ENCODE data around the gene COQ7. TPM values are rescaled to one million over a fixed set of nuclear protein-coding genes. Genes with fewer than 3 reads are reported as not detected.

The COQ7 gene
- total and polyA plus RNA-seq, 2 experiments from 2014 or later = 17.9 to 21.7 TPM

- DNase-seq (ENCODE audit: low spot score) (no peak), ATAC-seq (no peak)
- no peaks in the 10 kb centered on the region for H4K20me1 ChIP-seq (replicated peaks; ENCODE audit: insufficient read depth)
- H3K9me2 ChIP-seq (ENCODE audit: insufficient read depth) = 0 out of 2 replicates have a peak, but pooled peaks cover 3% of the 10 kb centered on the region
- no peak overlapping the region for H2AFZ ChIP-seq
- no peaks in the 10 kb centered on the region for H3F3A ChIP-seq (replicated peaks; ENCODE audit: low read depth)
- no peaks in the 10 kb centered on the region for H3K27me3 ChIP-seq (ENCODE audit: insufficient read depth)
- H3K4me1 ChIP-seq (ENCODE audit: insufficient read depth) = no peaks in the 10 kb centered on the region
- Mint-ChIP-seq H3K27me3 (ENCODE audit: insufficient read depth, low read depth, poor library complexity) (peaks cover 6% of the 10 kb centered on the region), H3K4me3 (no peak overlapping the region), H3K36me3 (ENCODE audit: low read depth) (peaks cover under 1% of the 10 kb centered on the region; the same call in 1 of the 3 replicates), H3K4me1 (no peaks in the 10 kb centered on the region; the same call in 2 of the 3 replicates), H3K9me3 (peaks cover 8% of the 10 kb centered on the region; the same call in 2 of the 3 replicates), H3K27ac (no peak overlapping the region)
- H3K79me2 ChIP-seq (replicated peaks; ENCODE audit: insufficient read depth) = no peaks in the 10 kb centered on the region
- H3K4me3 ChIP-seq = no peak overlapping the region
- H3K27ac ChIP-seq (ENCODE audit: low read depth) = no peak overlapping the region
- TF ChIP-seq, protein P1, sequence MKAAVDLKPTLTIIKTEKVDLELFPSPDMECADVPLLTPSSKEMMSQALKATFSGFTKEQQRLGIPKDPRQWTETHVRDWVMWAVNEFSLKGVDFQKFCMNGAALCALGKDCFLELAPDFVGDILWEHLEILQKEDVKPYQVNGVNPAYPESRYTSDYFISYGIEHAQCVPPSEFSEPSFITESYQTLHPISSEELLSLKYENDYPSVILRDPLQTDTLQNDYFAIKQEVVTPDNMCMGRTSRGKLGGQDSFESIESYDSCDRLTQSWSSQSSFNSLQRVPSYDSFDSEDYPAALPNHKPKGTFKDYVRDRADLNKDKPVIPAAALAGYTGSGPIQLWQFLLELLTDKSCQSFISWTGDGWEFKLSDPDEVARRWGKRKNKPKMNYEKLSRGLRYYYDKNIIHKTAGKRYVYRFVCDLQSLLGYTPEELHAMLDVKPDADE (IDR thresholded peaks at IDR 0.05) = no peak
- TF ChIP-seq CTCF (conservative IDR thresholded peaks at IDR 0.05; ENCODE audit: low read depth in 2 of 2) = no peak
- TF ChIP-seq ZNF331 (CRISPR knock-in tag; IDR thresholded peaks at IDR 0.05; ENCODE audit: low read depth) = no peak
- TF ChIP-seq JUNB (IDR thresholded peaks at IDR 0.05; ENCODE audit: unreplicated experiment) = no peak
- TF ChIP-seq EZH2phosphoT487 (IDR thresholded peaks at IDR 0.05; ENCODE audit: unreplicated experiment) = no peak
- no peak for TF ChIP-seq POLR2AphosphoS5 (IDR thresholded peaks at IDR 0.05; ENCODE audit: low read depth)
- no peak for TF ChIP-seq EZH2 (IDR thresholded peaks at IDR 0.05; ENCODE audit: low read depth, unreplicated experiment)
- no peak for TF ChIP-seq STAT1 (IDR thresholded peaks at IDR 0.05; ENCODE audit: unreplicated experiment)
- TF ChIP-seq, protein P2, sequence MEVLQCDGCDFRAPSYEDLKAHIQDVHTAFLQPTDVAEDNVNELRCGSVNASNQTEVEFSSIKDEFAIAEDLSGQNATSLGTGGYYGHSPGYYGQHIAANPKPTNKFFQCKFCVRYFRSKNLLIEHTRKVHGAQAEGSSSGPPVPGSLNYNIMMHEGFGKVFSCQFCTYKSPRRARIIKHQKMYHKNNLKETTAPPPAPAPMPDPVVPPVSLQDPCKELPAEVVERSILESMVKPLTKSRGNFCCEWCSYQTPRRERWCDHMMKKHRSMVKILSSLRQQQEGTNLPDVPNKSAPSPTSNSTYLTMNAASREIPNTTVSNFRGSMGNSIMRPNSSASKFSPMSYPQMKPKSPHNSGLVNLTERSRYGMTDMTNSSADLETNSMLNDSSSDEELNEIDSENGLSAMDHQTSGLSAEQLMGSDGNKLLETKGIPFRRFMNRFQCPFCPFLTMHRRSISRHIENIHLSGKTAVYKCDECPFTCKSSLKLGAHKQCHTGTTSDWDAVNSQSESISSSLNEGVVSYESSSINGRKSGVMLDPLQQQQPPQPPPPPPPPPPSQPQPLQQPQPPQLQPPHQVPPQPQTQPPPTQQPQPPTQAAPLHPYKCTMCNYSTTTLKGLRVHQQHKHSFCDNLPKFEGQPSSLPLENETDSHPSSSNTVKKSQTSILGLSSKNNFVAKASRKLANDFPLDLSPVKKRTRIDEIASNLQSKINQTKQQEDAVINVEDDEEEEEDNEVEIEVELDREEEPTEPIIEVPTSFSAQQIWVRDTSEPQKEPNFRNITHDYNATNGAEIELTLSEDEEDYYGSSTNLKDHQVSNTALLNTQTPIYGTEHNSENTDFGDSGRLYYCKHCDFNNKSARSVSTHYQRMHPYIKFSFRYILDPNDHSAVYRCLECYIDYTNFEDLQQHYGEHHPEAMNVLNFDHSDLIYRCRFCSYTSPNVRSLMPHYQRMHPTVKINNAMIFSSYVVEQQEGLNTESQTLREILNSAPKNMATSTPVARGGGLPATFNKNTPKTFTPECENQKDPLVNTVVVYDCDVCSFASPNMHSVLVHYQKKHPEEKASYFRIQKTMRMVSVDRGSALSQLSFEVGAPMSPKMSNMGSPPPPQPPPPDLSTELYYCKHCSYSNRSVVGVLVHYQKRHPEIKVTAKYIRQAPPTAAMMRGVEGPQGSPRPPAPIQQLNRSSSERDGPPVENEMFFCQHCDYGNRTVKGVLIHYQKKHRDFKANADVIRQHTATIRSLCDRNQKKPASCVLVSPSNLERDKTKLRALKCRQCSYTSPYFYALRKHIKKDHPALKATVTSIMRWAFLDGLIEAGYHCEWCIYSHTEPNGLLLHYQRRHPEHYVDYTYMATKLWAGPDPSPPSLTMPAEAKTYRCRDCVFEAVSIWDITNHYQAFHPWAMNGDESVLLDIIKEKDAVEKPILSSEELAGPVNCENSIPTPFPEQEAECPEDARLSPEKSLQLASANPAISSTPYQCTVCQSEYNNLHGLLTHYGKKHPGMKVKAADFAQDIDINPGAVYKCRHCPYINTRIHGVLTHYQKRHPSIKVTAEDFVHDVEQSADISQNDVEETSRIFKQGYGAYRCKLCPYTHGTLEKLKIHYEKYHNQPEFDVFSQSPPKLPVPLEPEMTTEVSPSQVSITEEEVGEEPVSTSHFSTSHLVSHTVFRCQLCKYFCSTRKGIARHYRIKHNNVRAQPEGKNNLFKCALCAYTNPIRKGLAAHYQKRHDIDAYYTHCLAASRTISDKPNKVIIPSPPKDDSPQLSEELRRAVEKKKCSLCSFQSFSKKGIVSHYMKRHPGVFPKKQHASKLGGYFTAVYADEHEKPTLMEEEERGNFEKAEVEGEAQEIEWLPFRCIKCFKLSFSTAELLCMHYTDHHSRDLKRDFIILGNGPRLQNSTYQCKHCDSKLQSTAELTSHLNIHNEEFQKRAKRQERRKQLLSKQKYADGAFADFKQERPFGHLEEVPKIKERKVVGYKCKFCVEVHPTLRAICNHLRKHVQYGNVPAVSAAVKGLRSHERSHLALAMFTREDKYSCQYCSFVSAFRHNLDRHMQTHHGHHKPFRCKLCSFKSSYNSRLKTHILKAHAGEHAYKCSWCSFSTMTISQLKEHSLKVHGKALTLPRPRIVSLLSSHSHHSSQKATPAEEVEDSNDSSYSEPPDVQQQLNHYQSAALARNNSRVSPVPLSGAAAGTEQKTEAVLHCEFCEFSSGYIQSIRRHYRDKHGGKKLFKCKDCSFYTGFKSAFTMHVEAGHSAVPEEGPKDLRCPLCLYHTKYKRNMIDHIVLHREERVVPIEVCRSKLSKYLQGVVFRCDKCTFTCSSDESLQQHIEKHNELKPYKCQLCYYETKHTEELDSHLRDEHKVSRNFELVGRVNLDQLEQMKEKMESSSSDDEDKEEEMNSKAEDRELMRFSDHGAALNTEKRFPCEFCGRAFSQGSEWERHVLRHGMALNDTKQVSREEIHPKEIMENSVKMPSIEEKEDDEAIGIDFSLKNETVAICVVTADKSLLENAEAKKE (CRISPR knock-in tag; IDR thresholded peaks at IDR 0.05) = no peak
- TF ChIP-seq NANOG (IDR thresholded peaks at IDR 0.05; ENCODE audit: borderline replicate concordance) = no peak
- no peak for TF ChIP-seq ZNF114 (CRISPR knock-in tag; IDR thresholded peaks at IDR 0.05)
- TF ChIP-seq CREB1 (CRISPR knock-in tag; IDR thresholded peaks at IDR 0.05; ENCODE audit: low read depth) = no peak
- TF ChIP-seq, protein P3, sequence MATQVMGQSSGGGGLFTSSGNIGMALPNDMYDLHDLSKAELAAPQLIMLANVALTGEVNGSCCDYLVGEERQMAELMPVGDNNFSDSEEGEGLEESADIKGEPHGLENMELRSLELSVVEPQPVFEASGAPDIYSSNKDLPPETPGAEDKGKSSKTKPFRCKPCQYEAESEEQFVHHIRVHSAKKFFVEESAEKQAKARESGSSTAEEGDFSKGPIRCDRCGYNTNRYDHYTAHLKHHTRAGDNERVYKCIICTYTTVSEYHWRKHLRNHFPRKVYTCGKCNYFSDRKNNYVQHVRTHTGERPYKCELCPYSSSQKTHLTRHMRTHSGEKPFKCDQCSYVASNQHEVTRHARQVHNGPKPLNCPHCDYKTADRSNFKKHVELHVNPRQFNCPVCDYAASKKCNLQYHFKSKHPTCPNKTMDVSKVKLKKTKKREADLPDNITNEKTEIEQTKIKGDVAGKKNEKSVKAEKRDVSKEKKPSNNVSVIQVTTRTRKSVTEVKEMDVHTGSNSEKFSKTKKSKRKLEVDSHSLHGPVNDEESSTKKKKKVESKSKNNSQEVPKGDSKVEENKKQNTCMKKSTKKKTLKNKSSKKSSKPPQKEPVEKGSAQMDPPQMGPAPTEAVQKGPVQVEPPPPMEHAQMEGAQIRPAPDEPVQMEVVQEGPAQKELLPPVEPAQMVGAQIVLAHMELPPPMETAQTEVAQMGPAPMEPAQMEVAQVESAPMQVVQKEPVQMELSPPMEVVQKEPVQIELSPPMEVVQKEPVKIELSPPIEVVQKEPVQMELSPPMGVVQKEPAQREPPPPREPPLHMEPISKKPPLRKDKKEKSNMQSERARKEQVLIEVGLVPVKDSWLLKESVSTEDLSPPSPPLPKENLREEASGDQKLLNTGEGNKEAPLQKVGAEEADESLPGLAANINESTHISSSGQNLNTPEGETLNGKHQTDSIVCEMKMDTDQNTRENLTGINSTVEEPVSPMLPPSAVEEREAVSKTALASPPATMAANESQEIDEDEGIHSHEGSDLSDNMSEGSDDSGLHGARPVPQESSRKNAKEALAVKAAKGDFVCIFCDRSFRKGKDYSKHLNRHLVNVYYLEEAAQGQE (IDR thresholded peaks at IDR 0.05; ENCODE audit: unreplicated experiment) = no peak
- H3K36me3 ChIP-seq (ENCODE audit: insufficient read depth) = no peaks in the 10 kb centered on the region
- H3K4me2 ChIP-seq = no peak overlapping the region
Observed at GRCh38 chr16:19092653-19093410, 25.4 kb downstream of the COQ7 start.

Measured in GM23338 (cell line).